AG04450 (cell line): ENCODE results near the gene CCR5AS.
"Not testable (repeated sequence)": the region's sequence is repeated elsewhere in the genome, so short reads cannot be mapped to it uniquely, and the experiment has no call there.

Source experiments
- CTCF ChIA-PET: fragments of 300-600, 350-600 bp; formaldehyde crosslinking; extraction: SDS; loops from one replicate; lab custom pipeline; 2022; ENCODE audit warnings: antibody characterized with exemption, inconsistent platforms; lab: Charles Lee
- POLR2A ChIA-PET: fragments of 350-600 bp; formaldehyde crosslinking; extraction: SDS; loops from one replicate; lab custom pipeline; 2021; ENCODE audit warnings: antibody characterized with exemption, inconsistent platforms; lab: Yijun Ruan, JAX
- DNase-seq: peaks from one replicate; pipeline ENCODE4 v3.0.0-alpha.2; 2011; ENCODE audit warnings: low read depth, low spot score
- H3K27ac ChIP-seq: one replicate; pipeline ENCODE4 v1.5.1; 2012; ENCODE audit warnings: low read depth, low read length, control low read depth
- H3K27me3 ChIP-seq: one replicate; pipeline ENCODE4 v1.6.0; 2012; ENCODE audit warnings: low read length; ENCODE audit not compliant: control insufficient read depth, insufficient read depth
- H3K4me3 ChIP-seq: 2 replicates; pipeline ENCODE4 v1.5.1; 2011; ENCODE audit warnings: mild to moderate bottlenecking, low read depth, low read length, control low read depth
- H3K9me3 ChIP-seq: 2 replicates; pipeline ENCODE4 v1.5.1; 2012; ENCODE audit warnings: low read length; ENCODE audit not compliant: control insufficient read depth, insufficient read depth
- CTCF ChIP-seq: IDR thresholded peaks from 2 replicates; pipeline ENCODE4 v1.5.1; 2011; ENCODE audit warnings: low read depth, low read length, control low read depth, inconsistent platforms

CCR5AS gene

GRCh38 chr3:46337911-46338310 is 69.0 kb downstream of the CCR5AS start:
- POLR2A ChIA-PET = no interaction called here
- H3K27me3 ChIP-seq = peaks cover 4% of the 10 kb centered on the region
- TF ChIP-seq CTCF = no peak
- H3K4me3 ChIP-seq = no peak overlapping the region
- no peak for DNase-seq
- CTCF ChIA-PET = no interaction called here
- no peak overlapping the region for H3K27ac ChIP-seq
- peaks cover 4% of the 10 kb centered on the region; the same call in 1 of the 2 replicates for H3K9me3 ChIP-seq

- TF ChIP-seq CTCF = no peak
- Histone ChIP-seq H3K27ac (no peak overlapping the region), H3K27me3 (peaks cover 10% of the 10 kb centered on the region), H3K9me3 (peaks cover 4% of the 10 kb centered on the region; the same call in 1 of the 2 replicates), H3K4me3 (no peak overlapping the region)
- CTCF ChIA-PET = no interaction called here
- POLR2A ChIA-PET = no interaction called here
- DNase-seq = no peak
Observed at GRCh38 chr3:46335541-46335940, 71.3 kb downstream of the CCR5AS start.

GRCh38 chr3:46334741-46335478 is 72.0 kb downstream of the CCR5AS start:
- Histone ChIP-seq H3K9me3 (peaks cover 4% of the 10 kb centered on the region; the same call in 1 of the 2 replicates), H3K27me3 (peaks cover 10% of the 10 kb centered on the region), H3K4me3 (no peak overlapping the region), H3K27ac (no peak overlapping the region)
- peak; percentile 7 for DNase-seq
- ChIA-PET POLR2A (no interaction called here), CTCF (no interaction called here)
- TF ChIP-seq CTCF = no peak

GRCh38 chr3:46330676-46331075 is 76.2 kb downstream of the CCR5AS start:
- not testable (repeated sequence) for H3K27ac ChIP-seq

GRCh38 chr3:46325645-46326300 is 81.1 kb downstream of the CCR5AS start:
- ChIA-PET CTCF (no interaction called here), POLR2A (no interaction called here)
- no peaks in the 10 kb centered on the region for H3K9me3 ChIP-seq
- no peak overlapping the region for H3K4me3 ChIP-seq
- DNase-seq = no peak
- TF ChIP-seq CTCF = no peak
- H3K27me3 ChIP-seq = peaks cover 7% of the 10 kb centered on the region
- no peak overlapping the region for H3K27ac ChIP-seq

More at GRCh38 chr3:46330676-46331075, 76.2 kb downstream of the CCR5AS start:
- DNase-seq, POLR2A ChIA-PET, H3K4me3 ChIP-seq, CTCF ChIA-PET, H3K9me3 ChIP-seq, H3K27me3 ChIP-seq: not testable (repeated sequence)
